Transverse colon (tissue), 4 donors: ENCODE results near the gene PAK4. TPM values are rescaled to one million over a fixed set of nuclear protein-coding genes. Genes with fewer than 3 reads are reported as not detected.
"Not testable (repeated sequence)": the region's sequence is repeated elsewhere in the genome, so short reads cannot be mapped to it uniquely, and the experiment has no call there.

Experiments
- DNase-seq: peaks from one replicate; pipeline ENCODE4 v3.0.0-alpha.2; 2019
- H3K27ac ChIP-seq, 4 donors: fragments of 200-600 bp; sonication (generic); 2 replicates each; pipeline ENCODE4 v1.5.1; 2016 to 2018; ENCODE audit warnings: inconsistent platforms in 4 of 4
- H3K27me3 ChIP-seq: fragments of 200-600 bp; sonication (generic); 2 replicates; pipeline ENCODE4 v1.5.1; 2017; ENCODE audit warnings: inconsistent platforms
- H3K36me3 ChIP-seq, 4 donors: fragments of 200-600 bp; sonication (generic); 2 replicates each; pipeline ENCODE4 v1.5.1; 2017 to 2019; ENCODE audit warnings: inconsistent platforms in 4 of 4
- H3K4me1 ChIP-seq, 4 donors: fragments of 200-600 bp; sonication (generic); 2 replicates each; pipeline ENCODE4 v1.5.1; 2017 to 2020; ENCODE audit warnings: inconsistent platforms in 4 of 4
- H3K4me3 ChIP-seq, 4 donors: fragments of 200-600 bp; sonication (generic); 1 replicate in 1 of 4; 2 replicates in 3 of 4; pipeline versions ENCODE4 v1.5.1 to v1.6.1; 2017 to 2019; ENCODE audit warnings: inconsistent platforms in 4 of 4
- H3K9me3 ChIP-seq, 2 donors: fragments of 200-600 bp; sonication (generic); 2 replicates each; pipeline ENCODE4 v1.5.1; 2017 to 2019; ENCODE audit warnings: inconsistent platforms in 2 of 2
- EP300 ChIP-seq: sonication (generic); formaldehyde crosslinking; IDR thresholded peaks from one replicate; pipeline ENCODE4 v1.6.1; 2017; ENCODE audit warnings: antibody characterized with exemption, low read depth
- POLR2A ChIP-seq: fragments of 450-650 bp; IDR thresholded peaks from one replicate; pipeline ENCODE4 v1.6.1; 2016; ENCODE audit warnings: antibody characterized with exemption, mild to moderate bottlenecking, moderate library complexity
- POLR2AphosphoS5 ChIP-seq, 3 donors: sonication (generic); formaldehyde crosslinking; IDR thresholded peaks; one replicate each; pipeline ENCODE4 v1.6.1; 2016; ENCODE audit warnings: antibody characterized with exemption in 3 of 3
- WGBS, 2 donors: methylation state at CpG; one replicate each; pipeline ENCODE4 v1.1.5; 2018; ENCODE audit warnings: low coverage in 1 of 2; 5-methylcytosine and 5-hydroxymethylcytosine counted together
- in situ Hi-C, 4 donors: fragments of 200-750 bp; cut with MboI; loops; one replicate each; pipeline versions ENCODE4 v1.15.0 to v1.15.1; 2017; ENCODE audit warnings: low sequenced_read_pairs in 3 of 4, low pct_ligation_motif_present in 1 of 4, low pct_unique_long_range_greater_than_20kb in 1 of 4
- intact Hi-C: fragments of 100-400 bp; cut with DNase I; formaldehyde crosslinking; loops from one replicate; pipeline ENCODE4 v1.15.1; 2023; ENCODE audit warnings: low total_unique reads
- total RNA-seq, 4 donors: library from RNA; depleted of rRNA; stranded (reverse); fragments of >200 nt; gene quantifications; one replicate each; pipeline ENCODE4 v1.1.0, GENCODE V29; 2016
- TF ChIP-seq, protein P1 (sequence below), 5 experiments: fragments of 200-600 bp in 3 of 5; fragments of 450-650 bp in 2 of 5; sonication (generic) in 3 of 5; IDR thresholded peaks; 1 replicate in 2 of 5; 2 replicates in 3 of 5; pipeline ENCODE4 v1.5.1; 2016 to 2017; ENCODE audit warnings: antibody characterized with exemption in 5 of 5, inconsistent platforms in 3 of 5, mild to moderate bottlenecking in 2 of 5, moderate library complexity in 1 of 5

PAK4 gene
- total RNA-seq, 4 donors from 2014 or later: 43.8 to 96.1 (median 63.2) TPM

GRCh38 chr19:39090881-39091280 lies 34.7 kb upstream of the PAK4 start:
- in situ Hi-C loops: no loop called here
- intact Hi-C loops: no loop called here
- DNase-seq: no peak

GRCh38 chr19:39095799-39096540 lies 29.6 kb upstream of the PAK4 start:
- intact Hi-C loops, DNase-seq, H3K9me3 ChIP-seq, in situ Hi-C loops, H3K27ac ChIP-seq, H3K4me1 ChIP-seq, H3K36me3 ChIP-seq, H3K4me3 ChIP-seq: not testable (repeated sequence)
- 50 to 71% methylated on average over 2 to 5 of the region's 5 CpGs for WGBS, 2 donors
- H3K27me3 ChIP-seq: peaks cover 66% of the 10 kb centered on the region

More at GRCh38 chr19:39090881-39091280, 34.7 kb upstream of the PAK4 start:
- Histone ChIP-seq H3K4me1 (no peaks in the 10 kb centered on the region), H3K36me3 (no peaks in the 10 kb centered on the region), H3K27me3 (peaks cover 69% of the 10 kb centered on the region), H3K4me3 (no peak overlapping the region), H3K9me3 (no peaks in the 10 kb centered on the region), H3K27ac (no peak overlapping the region)
- TF ChIP-seq POLR2AphosphoS5 (IDR thresholded peaks at IDR 0.05) (no peak), POLR2A (no peak), EP300 (no peak)
- TF ChIP-seq, protein P1, sequence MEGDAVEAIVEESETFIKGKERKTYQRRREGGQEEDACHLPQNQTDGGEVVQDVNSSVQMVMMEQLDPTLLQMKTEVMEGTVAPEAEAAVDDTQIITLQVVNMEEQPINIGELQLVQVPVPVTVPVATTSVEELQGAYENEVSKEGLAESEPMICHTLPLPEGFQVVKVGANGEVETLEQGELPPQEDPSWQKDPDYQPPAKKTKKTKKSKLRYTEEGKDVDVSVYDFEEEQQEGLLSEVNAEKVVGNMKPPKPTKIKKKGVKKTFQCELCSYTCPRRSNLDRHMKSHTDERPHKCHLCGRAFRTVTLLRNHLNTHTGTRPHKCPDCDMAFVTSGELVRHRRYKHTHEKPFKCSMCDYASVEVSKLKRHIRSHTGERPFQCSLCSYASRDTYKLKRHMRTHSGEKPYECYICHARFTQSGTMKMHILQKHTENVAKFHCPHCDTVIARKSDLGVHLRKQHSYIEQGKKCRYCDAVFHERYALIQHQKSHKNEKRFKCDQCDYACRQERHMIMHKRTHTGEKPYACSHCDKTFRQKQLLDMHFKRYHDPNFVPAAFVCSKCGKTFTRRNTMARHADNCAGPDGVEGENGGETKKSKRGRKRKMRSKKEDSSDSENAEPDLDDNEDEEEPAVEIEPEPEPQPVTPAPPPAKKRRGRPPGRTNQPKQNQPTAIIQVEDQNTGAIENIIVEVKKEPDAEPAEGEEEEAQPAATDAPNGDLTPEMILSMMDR (IDR thresholded peaks at IDR 0.05): no peak
- WGBS, 2 donors: 94 to 100% methylated on average over 3 to 4 of the region's 4 CpGs

- Histone ChIP-seq H3K4me3 (no peak overlapping the region), H3K36me3 (no peaks in the 10 kb centered on the region), H3K27me3 (peaks cover 59% of the 10 kb centered on the region), H3K27ac (no peak overlapping the region), H3K9me3 (no peaks in the 10 kb centered on the region), H3K4me1 (no peaks in the 10 kb centered on the region)
- in situ Hi-C loops: no loop called here
- DNase-seq: no peak
- intact Hi-C loops: no loop called here
- WGBS, 2 donors: 52 to 59% methylated on average over 2 to 5 of the region's 5 CpGs
- TF ChIP-seq POLR2AphosphoS5 (IDR thresholded peaks at IDR 0.05): no peak
- TF ChIP-seq, protein P1 (IDR thresholded peaks at IDR 0.05): no peak
- no peak for TF ChIP-seq EP300
- no peak for TF ChIP-seq POLR2A
These were observed 28.3 kb upstream of the PAK4 start for GRCh38 chr19:39097299-39097698.

- no peak for DNase-seq
- Histone ChIP-seq H3K4me3 (no peak overlapping the region), H3K9me3 (no peaks in the 10 kb centered on the region), H3K27me3 (peaks cover 58% of the 10 kb centered on the region), H3K27ac (no peak overlapping the region), H3K36me3 (no peaks in the 10 kb centered on the region), H3K4me1 (no peaks in the 10 kb centered on the region)
- WGBS, 2 donors: 72 to 83% methylated on average over 1 to 2 of the region's 2 CpGs
- intact Hi-C loops (no loop called here), in situ Hi-C loops (no loop called here)
- TF ChIP-seq, protein P1 (IDR thresholded peaks at IDR 0.05): no peak
- TF ChIP-seq POLR2A: no peak
- no peak for TF ChIP-seq POLR2AphosphoS5 (IDR thresholded peaks at IDR 0.05)
- TF ChIP-seq EP300: no peak
These were observed 27.9 kb upstream of the PAK4 start for GRCh38 chr19:39097721-39098120.
